Colon (tissue), 2 donors: ENCODE data around the gene YPEL1.
"Not testable (repeated sequence)": the region's sequence is repeated elsewhere in the genome, so short reads cannot be mapped to it uniquely, and the experiment has no call there.

Source experiments
- FAIRE-seq: peaks from 2 replicates; lab custom pipeline; 2012; peaks lifted over from hg19 to GRCh38; lab: Jason Lieb, UNC
- donor health status: control.
- donor health status: control.

The YPEL1 gene

DNA sequence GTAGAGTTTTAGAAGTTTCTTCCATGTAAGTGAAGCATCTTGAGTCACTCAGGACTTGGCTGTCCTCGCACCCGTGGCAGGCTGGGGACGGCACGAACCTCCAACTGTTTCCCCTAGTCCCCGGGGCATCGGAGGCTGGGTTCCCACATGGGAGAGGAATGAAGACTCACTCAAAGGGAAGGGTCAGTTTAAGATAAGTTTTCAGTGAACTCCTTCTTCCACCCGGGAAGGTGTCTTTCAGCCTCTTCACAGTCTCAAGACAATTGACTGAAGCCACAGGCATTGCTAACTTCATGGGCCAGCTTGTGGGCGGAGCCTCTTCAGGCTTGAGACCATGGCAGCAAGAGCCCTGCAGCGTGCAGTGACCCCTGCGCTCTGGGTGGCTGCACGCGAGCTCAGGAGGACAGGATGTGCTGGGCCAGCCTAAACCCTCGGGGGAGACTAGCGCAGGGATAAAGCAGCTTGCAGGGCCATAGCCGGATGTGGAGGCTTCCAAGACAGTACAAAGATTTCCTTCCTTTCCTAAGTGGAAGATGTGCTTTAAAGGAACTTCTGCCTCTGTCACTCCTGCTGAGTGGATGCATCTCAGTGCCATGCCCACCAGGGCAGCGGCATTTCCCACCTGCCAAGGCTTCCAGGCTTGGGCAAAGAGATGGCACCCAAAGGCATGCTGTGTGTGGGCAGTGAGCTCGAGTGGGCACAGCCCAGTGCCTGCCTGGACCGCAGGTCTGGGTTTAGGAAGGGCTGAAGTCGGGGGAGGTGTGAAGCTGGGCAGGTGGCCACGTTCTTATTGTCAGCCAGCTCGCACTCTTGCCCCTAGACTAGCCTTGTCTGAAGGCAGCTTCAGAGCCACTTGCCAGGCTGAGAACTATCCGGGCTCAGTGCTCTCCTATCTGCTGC lies 36.9 kb downstream of the YPEL1 start:
- no peak for FAIRE-seq

DNA sequence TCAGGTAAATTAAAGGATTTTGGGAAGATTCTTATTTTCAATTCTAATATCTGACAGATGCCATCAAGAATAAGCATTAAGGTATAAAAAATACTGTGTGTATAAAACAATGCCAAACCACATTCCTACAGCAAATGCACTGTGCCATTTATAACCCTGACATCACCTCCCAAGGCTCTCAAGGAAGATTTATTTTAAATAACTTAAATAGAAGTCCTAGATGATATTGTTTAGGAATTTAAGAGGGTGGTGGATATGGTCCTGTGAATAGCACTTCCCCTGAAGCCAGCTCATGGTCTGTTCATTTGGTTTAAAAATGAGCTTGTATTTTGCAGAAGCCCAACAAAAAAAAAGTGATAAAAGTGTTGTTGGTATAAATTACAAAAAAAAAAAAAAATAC lies 37.7 kb downstream of the YPEL1 start:
- FAIRE-seq, result no peak

DNA sequence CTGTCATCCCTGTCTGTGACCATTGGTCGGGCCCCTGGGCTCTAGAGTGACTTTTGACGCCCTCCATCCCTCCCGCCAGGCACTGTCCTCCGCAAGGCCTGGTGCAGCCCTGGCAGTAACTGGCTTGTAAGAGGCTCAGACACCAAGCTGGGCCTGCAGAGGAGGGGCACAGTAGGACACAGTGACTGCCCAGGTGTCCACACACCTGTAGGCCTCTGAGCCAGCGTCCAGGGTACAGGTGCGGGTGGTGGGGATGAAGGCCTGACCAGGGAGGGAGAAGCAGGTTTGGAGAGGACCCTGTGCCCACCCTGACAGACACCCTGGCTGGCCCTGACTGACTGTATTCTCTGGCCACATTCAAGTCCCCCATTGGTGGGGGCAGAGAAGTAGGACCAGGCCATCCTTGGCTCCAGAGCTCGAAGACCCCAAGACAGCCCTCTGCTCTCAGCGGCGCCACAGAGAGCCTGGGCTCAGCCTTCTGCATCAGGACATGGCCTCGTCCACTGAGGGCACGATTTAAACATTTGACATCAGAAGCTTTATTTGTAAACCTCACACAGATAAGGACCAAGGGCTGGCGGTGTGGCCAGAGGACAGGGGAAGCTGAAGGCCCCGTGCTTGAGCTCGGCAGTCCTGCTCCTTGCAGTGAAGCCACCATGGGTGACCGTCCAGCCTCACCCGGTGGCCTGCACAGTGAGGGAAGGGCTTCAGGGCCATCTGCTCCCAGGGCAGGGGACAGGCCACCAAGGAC lies 38.4 kb downstream of the YPEL1 start:
- FAIRE-seq, result no peak

- no peak for FAIRE-seq
These were observed 39.5 kb downstream of the YPEL1 start for GRCh38 chr22:21696115-21696514.

GRCh38 chr22:21695430-21696085 lies 40.0 kb downstream of the YPEL1 start:
- FAIRE-seq, result no peak

GRCh38 chr22:21694795-21695429 lies 40.7 kb downstream of the YPEL1 start:
- FAIRE-seq, result no peak

GRCh38 chr22:21694394-21694793 lies 41.2 kb downstream of the YPEL1 start:
- FAIRE-seq, result no peak

- no peak for FAIRE-seq
These were observed 41.6 kb downstream of the YPEL1 start for GRCh38 chr22:21693999-21694341.

GRCh38 chr22:21693333-21693998 lies 42.1 kb downstream of the YPEL1 start:
- no peak for FAIRE-seq

GRCh38 chr22:21692856-21693255 lies 42.7 kb downstream of the YPEL1 start:
- not testable (repeated sequence) for FAIRE-seq

DNA sequence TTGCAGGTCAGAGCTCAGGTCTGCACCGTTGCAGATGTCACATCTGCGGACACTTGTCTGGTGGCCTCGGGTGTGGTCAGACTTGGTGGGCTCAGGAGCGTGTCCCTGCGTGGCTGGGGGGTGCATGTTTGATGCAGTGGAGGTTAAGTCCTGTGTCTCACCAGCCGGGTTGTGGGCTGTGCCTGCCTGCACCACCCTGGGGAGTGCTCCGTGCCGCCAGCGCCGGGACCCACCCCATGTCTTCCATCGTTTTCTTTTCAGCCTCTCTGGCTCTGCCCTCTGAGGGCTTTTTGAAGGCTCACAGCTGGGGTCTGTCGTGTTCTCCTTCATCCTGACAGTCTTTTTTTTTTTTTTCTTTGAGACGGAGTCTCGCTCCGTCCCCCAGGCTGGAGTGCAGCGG lies 43.8 kb downstream of the YPEL1 start:
- FAIRE-seq, result no peak

DNA sequence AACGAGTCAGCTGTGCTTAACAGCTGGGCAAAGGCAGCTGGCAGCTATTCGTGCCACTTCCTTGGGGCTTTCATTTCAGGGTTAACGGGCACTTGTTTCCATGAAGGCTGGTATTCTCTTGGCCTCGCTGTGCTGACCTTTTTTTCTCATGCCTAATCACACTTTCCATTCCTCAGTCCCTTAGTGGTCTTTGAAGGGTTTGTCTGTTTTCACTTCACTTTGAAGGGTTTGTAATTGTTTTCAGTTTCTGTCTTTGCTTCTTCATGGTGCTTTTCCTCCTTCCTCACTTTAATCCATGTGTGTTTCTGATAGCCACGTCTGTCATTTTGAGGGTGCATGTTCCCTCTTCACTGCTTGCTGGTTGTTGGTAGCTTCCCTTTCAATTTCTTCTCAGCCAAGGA lies 45.2 kb downstream of the YPEL1 start:
- no peak for FAIRE-seq

DNA sequence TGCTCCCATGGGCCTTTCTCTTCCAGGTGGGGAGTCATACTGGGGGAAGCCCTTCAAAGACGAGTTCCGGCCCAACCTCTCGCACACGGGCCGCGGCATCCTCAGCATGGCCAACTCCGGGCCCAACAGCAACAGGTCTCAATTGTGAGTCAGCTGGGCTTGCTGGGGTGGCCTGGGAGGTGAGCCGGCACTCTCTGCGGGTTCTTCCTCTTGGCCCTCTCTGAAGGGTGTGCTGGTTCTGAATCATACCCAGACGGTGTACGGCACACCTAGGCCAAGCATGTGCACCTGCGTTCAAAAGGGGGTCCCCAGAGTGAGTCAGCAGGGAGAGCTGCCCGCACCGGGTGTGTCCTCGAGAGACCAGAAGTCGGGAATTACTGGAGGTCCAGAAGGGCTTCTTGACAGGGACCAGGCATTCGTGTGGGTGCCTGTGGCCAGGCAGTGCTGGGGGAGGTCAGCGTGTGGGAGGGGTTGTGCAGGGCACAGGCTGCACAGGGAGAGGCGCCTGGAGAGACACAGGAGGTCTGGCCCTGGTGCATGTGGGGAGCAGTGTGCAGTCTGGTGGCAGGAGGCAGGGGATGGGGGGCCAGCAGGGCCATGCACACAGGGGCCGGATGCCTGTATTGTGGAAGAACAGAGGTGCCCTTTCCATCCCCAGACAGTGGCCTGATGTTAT lies 46.8 kb downstream of the YPEL1 start:
- no peak for FAIRE-seq

GRCh38 chr22:21688341-21688705 lies 47.3 kb downstream of the YPEL1 start:
- FAIRE-seq, result no peak

- FAIRE-seq, result no peak
These were observed 47.8 kb downstream of the YPEL1 start for GRCh38 chr22:21687685-21688259.

DNA sequence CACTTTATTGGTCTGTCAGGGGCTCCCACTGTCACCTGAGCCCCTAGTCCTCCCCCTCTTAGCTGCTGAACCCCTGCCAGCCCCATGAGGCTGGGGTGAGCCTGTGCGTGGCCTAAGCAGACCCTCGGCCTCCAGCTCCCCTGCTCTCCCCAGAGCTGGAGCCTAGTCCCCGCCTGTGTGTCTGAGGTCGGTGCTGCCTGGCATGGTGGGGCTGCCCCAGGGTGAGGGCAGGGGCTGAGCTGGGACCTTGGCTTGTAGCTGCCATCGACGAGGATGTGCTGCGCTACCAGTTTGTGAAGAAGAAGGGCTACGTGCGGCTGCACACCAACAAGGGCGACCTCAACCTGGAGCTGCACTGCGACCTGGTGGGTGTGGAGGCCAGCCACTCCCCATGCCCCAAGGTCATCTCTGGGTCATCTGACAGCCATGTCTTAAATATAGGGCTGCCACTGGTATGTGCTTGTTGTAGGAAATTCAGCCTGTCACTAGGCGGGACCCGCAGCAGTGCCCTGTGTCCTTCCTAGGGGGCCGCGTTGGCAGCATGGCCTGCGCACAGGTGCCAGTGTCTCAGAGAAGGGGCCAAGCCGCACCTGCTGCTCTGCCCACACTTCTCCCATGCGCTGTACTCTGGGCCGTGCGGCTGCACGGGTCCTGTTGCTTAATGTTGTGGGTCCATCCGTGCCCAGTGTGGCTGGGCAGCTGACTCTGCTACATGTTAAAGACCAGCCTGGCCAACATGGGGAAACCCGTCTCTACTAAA lies 48.8 kb downstream of the YPEL1 start:
- FAIRE-seq, result no peak

GRCh38 chr22:21686193-21686608 lies 49.4 kb downstream of the YPEL1 start:
- no peak for FAIRE-seq

GRCh38 chr22:21685164-21685513 lies 50.5 kb downstream of the YPEL1 start:
- FAIRE-seq, result no peak

- no peak for FAIRE-seq
These were observed 51.0 kb downstream of the YPEL1 start for GRCh38 chr22:21684492-21685163.

DNA sequence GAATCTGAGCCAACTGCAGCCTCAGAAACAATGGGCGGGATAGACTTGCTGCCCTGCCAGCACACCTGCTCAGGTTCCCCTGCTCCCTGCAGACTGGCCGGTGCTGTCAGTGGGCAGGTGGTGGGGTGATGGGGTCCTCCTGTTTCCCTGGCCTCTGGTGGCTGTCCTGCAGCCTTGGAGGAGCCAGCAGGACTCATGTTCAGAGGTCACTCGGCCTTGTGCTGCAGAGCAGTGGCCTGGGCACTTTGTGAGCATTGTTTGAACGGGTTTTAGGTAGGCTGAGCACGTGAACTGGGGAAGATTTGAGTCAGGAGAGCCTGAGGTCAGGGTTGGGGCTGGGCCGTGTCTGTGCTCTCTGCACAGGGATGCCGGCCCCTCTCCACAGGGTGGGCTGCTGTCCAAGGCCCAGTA lies 52.2 kb downstream of the YPEL1 start:
- FAIRE-seq, result no peak
